ENCODE measurements around the gene ROBO1. TPM values are rescaled to one million over a fixed set of nuclear protein-coding genes. Genes with fewer than 3 reads are reported as not detected.

ROBO1 gene
- total and polyA plus RNA-seq, 2 of the 13 experiments (the other 11 are each of a cell fraction or from before 2014, with no cell fraction given) = 52.2 to 71.0 TPM

- TF ChIP-seq ATF2 (CRISPR knock-in tag; IDR thresholded peaks at IDR 0.05) = peak; percentile 91
- peak; percentile 49; the same call in 1 of the 2 replicates for TF ChIP-seq TOPORS (CRISPR knock-in tag; IDR thresholded peaks at IDR 0.05)
- no peak for TF ChIP-seq FOXK2 (IDR thresholded peaks at IDR 0.05)
- no peak for TF ChIP-seq NFIB (CRISPR knock-in tag; IDR thresholded peaks at IDR 0.05; ENCODE audit: borderline replicate concordance)
- TF ChIP-seq ZNF570 (CRISPR knock-in tag; IDR thresholded peaks at IDR 0.05; ENCODE audit: borderline replicate concordance) = no peak
- TF ChIP-seq ETV5 (CRISPR knock-in tag; IDR thresholded peaks at IDR 0.05; ENCODE audit: borderline replicate concordance) = peak; percentile 97
- TF ChIP-seq CHD4 (IDR thresholded peaks at IDR 0.05; ENCODE audit: borderline replicate concordance, low read length) = 0 out of 2 replicates have a peak, but pooled peaks have one; percentile 58
- peak; percentile 81 for TF ChIP-seq TBX2 (CRISPR knock-in tag; IDR thresholded peaks at IDR 0.05; ENCODE audit: borderline replicate concordance)
- peak; percentile 73 for TF ChIP-seq FOXP1 (IDR thresholded peaks at IDR 0.05)
- peak; percentile 95 for TF ChIP-seq FOXP1 (CRISPR knock-in tag; IDR thresholded peaks at IDR 0.05)
- peak; percentile 93; the same call in 1 of the 2 replicates for TF ChIP-seq EHMT2 (IDR thresholded peaks at IDR 0.05; ENCODE audit: borderline replicate concordance, low read depth, low read length)
- TF ChIP-seq ZNF7 (CRISPR knock-in tag; IDR thresholded peaks at IDR 0.05) = no peak
- peak; percentile 45; the same call in 1 of the 2 replicates for TF ChIP-seq ZNF331 (CRISPR knock-in tag; IDR thresholded peaks at IDR 0.05)
- peak; percentile 62; the same call in 1 of the 2 replicates for TF ChIP-seq KMT2A (CRISPR knock-in tag; IDR thresholded peaks at IDR 0.05)
- TF ChIP-seq ZNF318 (CRISPR knock-in tag; IDR thresholded peaks at IDR 0.05) = no peak
- TF ChIP-seq ZNF234 (CRISPR knock-in tag; conservative IDR thresholded peaks at IDR 0.05) = no peak
- no peak for TF ChIP-seq KLF11 (CRISPR knock-in tag; IDR thresholded peaks at IDR 0.05)
- TF ChIP-seq, protein P1, sequence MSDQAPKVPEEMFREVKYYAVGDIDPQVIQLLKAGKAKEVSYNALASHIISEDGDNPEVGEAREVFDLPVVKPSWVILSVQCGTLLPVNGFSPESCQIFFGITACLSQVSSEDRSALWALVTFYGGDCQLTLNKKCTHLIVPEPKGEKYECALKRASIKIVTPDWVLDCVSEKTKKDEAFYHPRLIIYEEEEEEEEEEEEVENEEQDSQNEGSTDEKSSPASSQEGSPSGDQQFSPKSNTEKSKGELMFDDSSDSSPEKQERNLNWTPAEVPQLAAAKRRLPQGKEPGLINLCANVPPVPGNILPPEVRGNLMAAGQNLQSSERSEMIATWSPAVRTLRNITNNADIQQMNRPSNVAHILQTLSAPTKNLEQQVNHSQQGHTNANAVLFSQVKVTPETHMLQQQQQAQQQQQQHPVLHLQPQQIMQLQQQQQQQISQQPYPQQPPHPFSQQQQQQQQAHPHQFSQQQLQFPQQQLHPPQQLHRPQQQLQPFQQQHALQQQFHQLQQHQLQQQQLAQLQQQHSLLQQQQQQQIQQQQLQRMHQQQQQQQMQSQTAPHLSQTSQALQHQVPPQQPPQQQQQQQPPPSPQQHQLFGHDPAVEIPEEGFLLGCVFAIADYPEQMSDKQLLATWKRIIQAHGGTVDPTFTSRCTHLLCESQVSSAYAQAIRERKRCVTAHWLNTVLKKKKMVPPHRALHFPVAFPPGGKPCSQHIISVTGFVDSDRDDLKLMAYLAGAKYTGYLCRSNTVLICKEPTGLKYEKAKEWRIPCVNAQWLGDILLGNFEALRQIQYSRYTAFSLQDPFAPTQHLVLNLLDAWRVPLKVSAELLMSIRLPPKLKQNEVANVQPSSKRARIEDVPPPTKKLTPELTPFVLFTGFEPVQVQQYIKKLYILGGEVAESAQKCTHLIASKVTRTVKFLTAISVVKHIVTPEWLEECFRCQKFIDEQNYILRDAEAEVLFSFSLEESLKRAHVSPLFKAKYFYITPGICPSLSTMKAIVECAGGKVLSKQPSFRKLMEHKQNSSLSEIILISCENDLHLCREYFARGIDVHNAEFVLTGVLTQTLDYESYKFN (CRISPR knock-in tag; conservative IDR thresholded peaks at IDR 0.05) = peak; percentile 97
- TF ChIP-seq ZZZ3 (CRISPR knock-in tag; IDR thresholded peaks at IDR 0.05; ENCODE audit: borderline replicate concordance) = no peak
Measured at GRCh38 chr3:78844307-78844706, 923.5 kb downstream of the ROBO1 start (continued).
